ENCODE measurements around the gene ARHGDIB. TPM values are rescaled to one million over a fixed set of nuclear protein-coding genes. Genes with fewer than 3 reads are reported as not detected.

Gene ARHGDIB
- total RNA-seq, 1 donor from 2014 or later, result 313 TPM

GRCh38 chr12:15001733-15002382 lies 40.5 kb upstream of the ARHGDIB start:
- H3K27me3 ChIP-seq (ENCODE audit: low read depth), result no peaks in the 10 kb centered on the region
- H3K36me3 ChIP-seq, result no peaks in the 10 kb centered on the region
- ATAC-seq, result peak; percentile 30 to 53
- no peak overlapping the region for H3K27ac ChIP-seq
- TF ChIP-seq, protein P1, sequence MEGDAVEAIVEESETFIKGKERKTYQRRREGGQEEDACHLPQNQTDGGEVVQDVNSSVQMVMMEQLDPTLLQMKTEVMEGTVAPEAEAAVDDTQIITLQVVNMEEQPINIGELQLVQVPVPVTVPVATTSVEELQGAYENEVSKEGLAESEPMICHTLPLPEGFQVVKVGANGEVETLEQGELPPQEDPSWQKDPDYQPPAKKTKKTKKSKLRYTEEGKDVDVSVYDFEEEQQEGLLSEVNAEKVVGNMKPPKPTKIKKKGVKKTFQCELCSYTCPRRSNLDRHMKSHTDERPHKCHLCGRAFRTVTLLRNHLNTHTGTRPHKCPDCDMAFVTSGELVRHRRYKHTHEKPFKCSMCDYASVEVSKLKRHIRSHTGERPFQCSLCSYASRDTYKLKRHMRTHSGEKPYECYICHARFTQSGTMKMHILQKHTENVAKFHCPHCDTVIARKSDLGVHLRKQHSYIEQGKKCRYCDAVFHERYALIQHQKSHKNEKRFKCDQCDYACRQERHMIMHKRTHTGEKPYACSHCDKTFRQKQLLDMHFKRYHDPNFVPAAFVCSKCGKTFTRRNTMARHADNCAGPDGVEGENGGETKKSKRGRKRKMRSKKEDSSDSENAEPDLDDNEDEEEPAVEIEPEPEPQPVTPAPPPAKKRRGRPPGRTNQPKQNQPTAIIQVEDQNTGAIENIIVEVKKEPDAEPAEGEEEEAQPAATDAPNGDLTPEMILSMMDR (IDR thresholded peaks at IDR 0.05), result no peak
- no peak overlapping the region for H3K4me3 ChIP-seq
- intact Hi-C loops (cut with DNase I), result no loop called here
- peak; percentile 46 for DNase-seq
- no peaks in the 10 kb centered on the region for H3K9me3 ChIP-seq
- H3K4me1 ChIP-seq, result peaks cover 9% of the 10 kb centered on the region

DNA sequence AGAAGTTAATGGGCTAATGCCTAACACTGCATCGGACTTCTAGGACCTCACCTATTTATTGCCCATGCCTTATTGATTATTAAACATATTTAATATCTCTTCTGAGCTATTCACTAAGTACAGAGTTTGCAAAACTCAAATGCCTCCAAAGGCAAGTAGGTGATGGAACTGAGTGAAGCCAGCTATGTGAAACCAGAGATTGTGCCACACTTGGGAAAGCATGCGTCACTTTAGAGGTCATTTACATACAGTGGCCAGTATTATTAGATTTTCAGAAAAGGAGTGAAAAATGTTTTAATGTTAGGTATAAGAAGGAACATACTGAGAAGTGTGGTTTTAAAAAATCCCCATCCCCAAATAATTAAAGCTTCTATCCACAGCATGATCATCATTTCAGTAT lies 39.2 kb upstream of the ARHGDIB start:
- Histone ChIP-seq H3K27me3 (ENCODE audit: low read depth) (no peaks in the 10 kb centered on the region), H3K9me3 (no peaks in the 10 kb centered on the region), H3K4me1 (peaks cover 12% of the 10 kb centered on the region), H3K4me3 (no peak overlapping the region), H3K27ac (no peak overlapping the region), H3K36me3 (no peaks in the 10 kb centered on the region)
- TF ChIP-seq, protein P1 (IDR thresholded peaks at IDR 0.05), result no peak
- ATAC-seq (no peak), DNase-seq (no peak)
- intact Hi-C loops (cut with DNase I), result no loop called here

DNA sequence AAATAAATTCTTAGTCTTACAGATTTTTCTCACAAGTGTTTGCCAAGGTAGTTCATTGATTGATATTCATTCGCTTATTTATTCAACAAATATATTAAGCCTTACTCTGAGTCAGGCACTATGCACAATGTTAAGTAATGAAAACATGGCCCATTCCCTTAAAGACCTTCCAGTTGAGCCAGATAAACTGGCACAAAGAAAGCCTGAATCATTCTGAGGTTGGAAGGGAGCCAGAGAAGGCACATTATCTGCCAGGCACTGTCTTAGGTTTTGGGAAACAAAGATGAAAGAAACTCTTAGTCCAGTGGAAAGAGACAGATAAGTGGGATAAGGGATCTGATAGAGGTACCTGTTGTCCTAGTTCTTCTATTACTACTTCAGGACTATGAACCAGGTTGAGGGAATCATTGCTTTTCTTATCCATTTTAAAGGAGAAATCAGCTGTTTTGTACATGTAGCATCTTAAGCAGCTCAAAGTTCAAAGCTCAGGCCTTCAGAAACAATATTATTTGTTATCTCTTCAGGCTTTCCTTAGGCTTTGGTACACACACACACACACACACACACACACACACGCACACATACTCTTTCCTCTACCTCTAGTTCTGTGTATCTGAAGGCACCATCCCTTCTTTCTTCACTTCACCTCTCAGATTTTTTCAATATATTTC lies 38.4 kb upstream of the ARHGDIB start:
- Histone ChIP-seq H3K9me3 (no peaks in the 10 kb centered on the region), H3K4me1 (peaks cover 19% of the 10 kb centered on the region), H3K27me3 (ENCODE audit: low read depth) (no peaks in the 10 kb centered on the region), H3K27ac (no peak overlapping the region), H3K36me3 (no peaks in the 10 kb centered on the region), H3K4me3 (no peak overlapping the region)
- ATAC-seq (no peak), DNase-seq (no peak)
- TF ChIP-seq, protein P1 (IDR thresholded peaks at IDR 0.05), result no peak
- intact Hi-C loops (cut with DNase I), result loop anchor here (5.0 kb wide), 1 partner anchor 153 kb away; no protein-coding TSS in a partner anchor

- H3K9me3 ChIP-seq, result no peaks in the 10 kb centered on the region
- no peak overlapping the region for H3K27ac ChIP-seq
- TF ChIP-seq, protein P1 (IDR thresholded peaks at IDR 0.05), result no peak
- H3K27me3 ChIP-seq (ENCODE audit: low read depth), result no peaks in the 10 kb centered on the region
- H3K36me3 ChIP-seq, result no peaks in the 10 kb centered on the region
- intact Hi-C loops (cut with DNase I), result loop anchor here (5.0 kb wide), 1 partner anchor 152 kb away; no protein-coding TSS in a partner anchor
- DNase-seq (no peak), ATAC-seq (no peak)
- H3K4me3 ChIP-seq, result no peak overlapping the region
- H3K4me1 ChIP-seq, result peaks cover 26% of the 10 kb centered on the region
Measured at GRCh38 chr12:14999021-14999694, 37.8 kb upstream of the ARHGDIB start.

DNA sequence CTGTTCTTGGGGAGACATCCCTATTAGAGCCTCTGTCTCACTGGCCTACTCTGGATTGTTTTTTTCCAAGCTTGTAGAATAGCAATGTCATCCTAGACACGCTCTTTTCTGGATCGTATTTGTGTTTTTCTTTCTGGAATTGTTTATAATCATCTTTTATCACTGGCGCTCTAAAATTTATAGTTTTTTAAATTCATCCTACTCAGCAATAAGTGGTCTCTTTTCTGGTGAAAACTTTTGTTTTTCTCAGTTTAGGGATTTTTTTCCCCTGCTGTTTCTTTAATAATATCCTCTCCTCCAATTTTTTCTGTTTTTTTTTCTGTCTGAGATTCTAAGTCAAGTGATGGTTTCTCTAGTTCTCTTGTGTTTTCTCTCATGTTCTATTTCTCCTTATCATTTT lies 36.6 kb upstream of the ARHGDIB start:
- no peak for ATAC-seq
- intact Hi-C loops (cut with DNase I), result loop anchor here (5.0 kb wide), 1 partner anchor 151 kb away; no protein-coding TSS in a partner anchor
- peaks cover 26% of the 10 kb centered on the region for H3K4me1 ChIP-seq

More for the DNA sequence above, 36.6 kb upstream of the ARHGDIB start:
- no peak overlapping the region for H3K27ac ChIP-seq
- H3K4me3 ChIP-seq, result no peak overlapping the region
- no peak for DNase-seq
- no peaks in the 10 kb centered on the region for H3K9me3 ChIP-seq
- no peaks in the 10 kb centered on the region for H3K36me3 ChIP-seq
- no peaks in the 10 kb centered on the region for H3K27me3 ChIP-seq (ENCODE audit: low read depth)
- TF ChIP-seq, protein P1 (IDR thresholded peaks at IDR 0.05), result no peak
